OCI-LY3 (cell line): Measurements from ENCODE around the gene TMX3.

Experiments
- H2AFZ ChIP-seq: fragments of 200-600, 300-600 bp; shearing (Covaris generic); 2 replicates; pipeline ENCODE4 v1.6.0; 2014; ENCODE audit warnings: antibody characterized with exemption, low read depth, low read length
- H3K27ac ChIP-seq: fragments of 200-600, 300-600 bp; sonication (generic); 2 replicates; pipeline ENCODE4 v1.5.1; 2014; ENCODE audit warnings: mild to moderate bottlenecking, low read length, moderate library complexity, mixed read lengths
- H3K27me3 ChIP-seq: fragments of 200-600, 300-600 bp; sonication (generic); 2 replicates; pipeline ENCODE4 v1.6.1; 2014; ENCODE audit warnings: low read depth, low read length, mixed read lengths
- H3K36me3 ChIP-seq: fragments of 200-600, 300-600 bp; sonication (generic); replicated peaks from 2 replicates; pipeline ENCODE3; 2014; ENCODE audit warnings: low read depth, low read length, mixed read lengths
- H3K4me1 ChIP-seq: fragments of 300-600, 200-600 bp; sonication (generic); 2 replicates; pipeline ENCODE4 v1.6.1; 2014; ENCODE audit warnings: low read length, mixed read lengths
- H3K4me2 ChIP-seq: fragments of 200-600, 300-600 bp; sonication (generic); 2 replicates; pipeline ENCODE4 v1.6.1; 2014; ENCODE audit warnings: low read length, mixed read lengths
- H3K4me3 ChIP-seq: fragments of 300-600, 200-600 bp; sonication (generic); 2 replicates; pipeline ENCODE4 v1.5.1; 2014; ENCODE audit warnings: antibody characterized with exemption, mild to moderate bottlenecking, low read length, moderate library complexity
- H3K79me2 ChIP-seq: fragments of 300-600, 200-600 bp; shearing (Covaris generic); 2 replicates; pipeline ENCODE4 v1.6.1; 2014; ENCODE audit warnings: mild to moderate bottlenecking, low read length, mixed read lengths
- H3K9ac ChIP-seq: fragments of 300-600, 200-600 bp; shearing (Covaris generic); 2 replicates; pipeline ENCODE4 v1.6.0; 2014; ENCODE audit warnings: mild to moderate bottlenecking, low read length, moderate library complexity
- H3K9me3 ChIP-seq: fragments of 200-600, 300-600 bp; shearing (Covaris generic); 2 replicates; pipeline ENCODE4 v1.6.1; 2014; ENCODE audit warnings: low read length, mixed read lengths; ENCODE audit not compliant: insufficient read depth
- H4K20me1 ChIP-seq: fragments of 200-600, 300-600 bp; sonication (generic); 2 replicates; pipeline ENCODE4 v1.6.1; 2016; ENCODE audit warnings: low read length, mixed read lengths; ENCODE audit not compliant: insufficient read depth
- CTCF ChIP-seq: fragments of 200-600, 300-600 bp; sonication (generic); IDR thresholded peaks from 2 replicates; pipeline ENCODE4 v1.5.1; 2014; ENCODE audit warnings: antibody characterized with exemption, low read length, low read depth
- EZH2phosphoT487 ChIP-seq: fragments of 200-600 bp; shearing (Covaris generic); IDR thresholded peaks from 2 replicates; pipeline ENCODE4 v1.6.1; 2018; ENCODE audit warnings: antibody characterized with exemption, mixed run types, low read depth

Gene TMX3

GRCh38 chr18:68757126-68757525, 42.2 kb upstream of the TMX3 start:
- no peaks in the 10 kb centered on the region for H3K4me1 ChIP-seq
- H3K27me3 ChIP-seq = no peaks in the 10 kb centered on the region
- H2AFZ ChIP-seq = no peak overlapping the region
- no peak overlapping the region for H3K9ac ChIP-seq
- H3K36me3 ChIP-seq = no peaks in the 10 kb centered on the region
- TF ChIP-seq EZH2phosphoT487 (no peak), CTCF (no peak)
- H3K27ac ChIP-seq = no peak overlapping the region
- no peak overlapping the region for H3K4me2 ChIP-seq
- H4K20me1 ChIP-seq = no peaks in the 10 kb centered on the region
- no peaks in the 10 kb centered on the region for H3K79me2 ChIP-seq
- no peak overlapping the region for H3K4me3 ChIP-seq
- H3K9me3 ChIP-seq = peaks cover 10% of the 10 kb centered on the region; the same call in 1 of the 2 replicates

DNA sequence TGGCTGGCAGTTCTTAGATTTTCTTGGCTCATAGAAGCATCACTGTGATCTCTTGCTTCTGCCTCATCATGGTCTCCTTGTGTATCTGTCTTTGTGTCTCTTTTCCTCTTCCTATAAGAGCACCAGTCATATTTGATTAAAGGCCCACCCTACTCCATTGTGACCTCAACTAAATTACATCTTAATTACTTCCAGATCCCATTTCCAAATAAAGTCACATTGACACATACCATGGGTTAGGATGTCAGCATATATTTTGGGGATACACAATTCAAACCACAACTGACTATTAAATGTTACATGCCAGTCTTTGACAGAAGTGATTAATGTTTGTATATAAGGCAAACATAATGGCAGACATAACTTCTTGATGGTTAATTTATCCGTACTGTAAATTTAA, 27.3 kb upstream of the TMX3 start:
- Histone ChIP-seq H3K27me3 (no peaks in the 10 kb centered on the region), H3K4me2 (no peak overlapping the region), H3K27ac (no peak overlapping the region), H3K9me3 (no peaks in the 10 kb centered on the region), H3K4me1 (no peaks in the 10 kb centered on the region), H3K79me2 (no peaks in the 10 kb centered on the region), H3K9ac (no peak overlapping the region), H2AFZ (no peak overlapping the region), H4K20me1 (no peaks in the 10 kb centered on the region), H3K4me3 (no peak overlapping the region), H3K36me3 (no peaks in the 10 kb centered on the region)
- TF ChIP-seq CTCF (no peak), EZH2phosphoT487 (no peak)

DNA sequence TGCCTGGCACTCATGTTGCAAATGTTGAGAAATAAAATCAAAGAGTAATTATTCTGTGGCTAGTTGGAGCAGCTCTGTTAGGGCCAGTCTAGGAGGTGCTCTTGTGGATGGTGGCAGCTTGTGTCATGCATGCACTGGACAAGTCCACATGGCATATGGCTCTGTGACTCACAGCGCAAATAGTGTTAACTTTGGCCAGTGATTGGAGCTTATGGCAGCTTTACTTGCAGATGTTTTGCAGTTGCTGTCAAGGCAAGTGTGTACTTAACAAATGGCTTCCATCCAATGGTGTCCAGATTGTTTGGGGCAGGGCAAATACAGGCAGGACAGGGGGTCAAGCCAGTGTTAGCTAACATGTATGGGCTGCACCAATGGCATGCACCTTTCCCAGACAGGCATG, 26.1 kb upstream of the TMX3 start:
- no peaks in the 10 kb centered on the region for H3K27me3 ChIP-seq
- H3K36me3 ChIP-seq = no peaks in the 10 kb centered on the region
- no peak overlapping the region for H3K9ac ChIP-seq
- no peak overlapping the region for H2AFZ ChIP-seq
- no peaks in the 10 kb centered on the region for H4K20me1 ChIP-seq
- H3K79me2 ChIP-seq = no peaks in the 10 kb centered on the region
- no peak overlapping the region for H3K4me2 ChIP-seq
- no peaks in the 10 kb centered on the region for H3K4me1 ChIP-seq
- H3K27ac ChIP-seq = no peak overlapping the region
- H3K9me3 ChIP-seq = no peaks in the 10 kb centered on the region
- no peak overlapping the region for H3K4me3 ChIP-seq
- TF ChIP-seq CTCF (no peak), EZH2phosphoT487 (no peak)

GRCh38 chr18:68739462-68739861, 24.6 kb upstream of the TMX3 start:
- H3K27me3 ChIP-seq = no peaks in the 10 kb centered on the region
- TF ChIP-seq CTCF = no peak
- no peak for TF ChIP-seq EZH2phosphoT487
- H3K4me2 ChIP-seq = no peak overlapping the region
- no peaks in the 10 kb centered on the region for H4K20me1 ChIP-seq
- no peaks in the 10 kb centered on the region for H3K36me3 ChIP-seq
- no peak overlapping the region for H2AFZ ChIP-seq
- H3K4me1 ChIP-seq = no peaks in the 10 kb centered on the region
- no peak overlapping the region for H3K27ac ChIP-seq
- H3K9me3 ChIP-seq = no peaks in the 10 kb centered on the region
- H3K4me3 ChIP-seq = no peak overlapping the region
- no peak overlapping the region for H3K9ac ChIP-seq
- no peaks in the 10 kb centered on the region for H3K79me2 ChIP-seq
